ENCODE results near the gene MAST4.

DNA sequence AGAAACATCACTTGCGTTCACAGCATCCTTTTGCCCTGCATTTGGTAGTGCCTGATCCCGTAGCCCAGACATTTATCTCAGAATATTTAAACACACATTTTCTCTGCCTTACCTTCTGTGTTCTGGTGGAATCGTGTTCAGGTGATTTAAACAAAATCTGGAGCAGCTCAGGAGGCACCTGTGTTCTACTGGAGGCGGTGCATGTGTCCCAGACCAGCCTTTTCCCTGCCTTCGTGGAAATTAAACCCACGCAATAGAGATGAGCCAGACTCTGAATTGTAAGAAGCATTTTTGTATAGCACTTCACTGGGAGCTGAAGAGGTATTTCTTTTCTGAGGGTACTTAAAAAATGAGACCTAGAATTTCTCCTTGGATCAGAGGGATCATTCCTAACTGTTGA lies 212.5 kb downstream of the MAST4 start:
- TF ChIP-seq, protein P1, sequence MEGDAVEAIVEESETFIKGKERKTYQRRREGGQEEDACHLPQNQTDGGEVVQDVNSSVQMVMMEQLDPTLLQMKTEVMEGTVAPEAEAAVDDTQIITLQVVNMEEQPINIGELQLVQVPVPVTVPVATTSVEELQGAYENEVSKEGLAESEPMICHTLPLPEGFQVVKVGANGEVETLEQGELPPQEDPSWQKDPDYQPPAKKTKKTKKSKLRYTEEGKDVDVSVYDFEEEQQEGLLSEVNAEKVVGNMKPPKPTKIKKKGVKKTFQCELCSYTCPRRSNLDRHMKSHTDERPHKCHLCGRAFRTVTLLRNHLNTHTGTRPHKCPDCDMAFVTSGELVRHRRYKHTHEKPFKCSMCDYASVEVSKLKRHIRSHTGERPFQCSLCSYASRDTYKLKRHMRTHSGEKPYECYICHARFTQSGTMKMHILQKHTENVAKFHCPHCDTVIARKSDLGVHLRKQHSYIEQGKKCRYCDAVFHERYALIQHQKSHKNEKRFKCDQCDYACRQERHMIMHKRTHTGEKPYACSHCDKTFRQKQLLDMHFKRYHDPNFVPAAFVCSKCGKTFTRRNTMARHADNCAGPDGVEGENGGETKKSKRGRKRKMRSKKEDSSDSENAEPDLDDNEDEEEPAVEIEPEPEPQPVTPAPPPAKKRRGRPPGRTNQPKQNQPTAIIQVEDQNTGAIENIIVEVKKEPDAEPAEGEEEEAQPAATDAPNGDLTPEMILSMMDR (IDR thresholded peaks at IDR 0.05; ENCODE audit: low read length) = no peak
- TF ChIP-seq EZH2 (optimal IDR thresholded peaks at IDR 0.05; ENCODE audit: low read depth, low read length) (no peak), EZH2phosphoT487 (IDR thresholded peaks at IDR 0.05; ENCODE audit: low read length) (no peak)

Measured in MM.1S (cell line).